GM18858 (cell line): ENCODE results near the gene CCL11.

Source experiments
- ATAC-seq: cut with Tn5 transposase; IDR thresholded peaks from one replicate; pipeline ENCODE4 v1.9.1; 2021; ENCODE audit not compliant: unreplicated experiment

The CCL11 gene

GRCh38 chr17:34285286-34285792, at the start of gene CCL11:
Gene CCL11, plus strand, starts transcription at chr17:34285742. Its CDS starts 67 bp downstream, at chr17:34285809.
- ATAC-seq, result no peak

DNA sequence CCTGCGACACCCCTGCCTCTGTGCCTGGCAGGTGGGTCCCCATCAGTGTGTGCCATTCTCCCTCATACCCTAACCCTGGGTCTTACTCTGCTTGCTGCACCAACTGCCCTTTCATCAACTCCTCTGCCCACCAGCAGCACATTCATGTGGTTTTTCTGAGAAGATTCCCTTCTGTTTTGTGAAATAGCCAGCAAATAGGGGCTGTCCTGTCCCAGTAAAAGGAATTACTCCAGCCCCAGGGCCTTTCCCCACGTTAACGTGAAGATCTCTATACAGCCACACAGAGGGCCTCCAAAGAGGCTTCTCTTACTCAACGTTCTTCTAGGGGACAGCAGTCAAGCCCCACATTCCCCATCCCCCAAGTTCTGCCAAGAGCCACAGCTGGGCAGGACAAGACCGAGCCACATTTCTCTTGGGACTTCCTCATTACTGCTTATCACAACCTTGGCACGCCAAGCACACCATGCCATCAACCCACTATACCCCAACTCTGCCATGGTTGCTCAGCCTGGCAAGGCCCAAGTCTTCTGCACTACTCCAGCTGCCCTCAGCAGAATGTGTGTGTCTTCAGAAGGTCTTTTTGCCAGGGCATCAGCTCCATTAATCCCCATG, 49.2 kb upstream of the CCL11 start:
- no peak for ATAC-seq

DNA sequence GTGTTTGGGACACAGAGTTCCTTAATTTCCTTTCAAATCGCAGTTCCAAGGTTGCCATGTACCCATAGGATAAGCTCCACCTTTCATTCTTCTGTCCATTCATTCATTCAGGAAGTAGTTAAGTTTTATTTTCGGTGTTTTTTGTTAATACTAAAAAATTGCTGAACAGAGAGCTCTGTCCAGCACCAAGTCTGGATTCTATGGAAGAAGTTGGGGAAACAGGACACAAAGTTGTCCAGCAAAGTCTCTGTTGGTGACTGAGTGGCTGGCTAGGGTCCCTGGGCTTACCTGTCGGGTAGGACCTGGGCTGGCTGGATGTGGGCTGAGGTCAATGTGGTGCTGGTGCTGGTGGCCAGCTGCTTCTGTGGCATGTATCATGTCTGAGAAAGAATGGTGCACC, 48.1 kb upstream of the CCL11 start:
- no peak for ATAC-seq

- ATAC-seq, result no peak
Observed at GRCh38 chr17:34241062-34241461, 44.5 kb upstream of the CCL11 start.

- no peak for ATAC-seq
Observed at GRCh38 chr17:34242587-34243363, 42.8 kb upstream of the CCL11 start.

GRCh38 chr17:34243364-34244320, 41.9 kb upstream of the CCL11 start:
- ATAC-seq, result no peak

- no peak for ATAC-seq
Observed at GRCh38 chr17:34245351-34245905, 40.1 kb upstream of the CCL11 start.

DNA sequence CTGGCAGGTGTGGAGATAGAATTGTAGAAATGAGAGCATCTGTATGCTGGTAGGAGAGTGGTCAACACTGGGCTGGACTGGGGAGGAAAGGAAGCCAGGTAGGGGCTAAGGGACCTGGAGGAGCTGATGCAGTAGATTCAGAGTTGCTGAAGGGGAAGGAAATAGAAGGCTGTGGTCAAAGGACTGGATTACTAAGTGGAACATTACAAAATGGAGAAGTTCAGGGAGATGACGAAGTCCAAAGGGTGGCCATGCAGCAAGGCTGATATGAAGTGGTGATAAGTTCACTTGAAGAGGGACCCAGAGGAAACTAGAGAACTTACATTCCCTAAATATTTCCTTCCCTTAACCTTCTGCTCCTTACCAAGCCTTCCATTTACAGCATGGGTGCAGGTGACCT, 39.1 kb upstream of the CCL11 start:
- no peak for ATAC-seq

GRCh38 chr17:34246881-34247280, 38.7 kb upstream of the CCL11 start:
- ATAC-seq, result no peak

DNA sequence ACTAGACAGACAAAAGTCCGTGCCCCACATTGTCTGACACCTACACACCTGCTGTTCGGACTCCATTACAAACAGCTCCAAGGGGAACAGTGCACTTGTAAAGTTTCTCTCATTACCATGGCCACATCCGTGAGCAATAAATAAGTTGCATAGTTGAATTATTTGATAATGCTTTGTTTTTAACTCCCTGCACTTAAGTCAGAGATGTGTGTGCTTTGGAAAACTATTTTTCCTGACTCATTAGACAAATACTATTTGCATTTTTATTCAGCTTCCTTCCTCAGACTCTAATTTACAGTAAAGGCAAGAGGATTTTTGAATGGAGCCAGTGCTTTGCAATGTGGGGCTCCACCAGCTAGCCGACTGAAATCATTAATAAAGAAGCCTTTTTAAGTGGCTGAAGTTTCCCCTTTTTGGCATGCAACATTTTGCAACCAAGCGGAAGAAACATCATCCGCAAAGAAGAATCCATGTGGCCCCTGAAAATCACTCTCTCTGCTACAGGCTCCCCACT, 37.0 kb upstream of the CCL11 start:
- ATAC-seq, result no peak

GRCh38 chr17:34249061-34249460, 36.5 kb upstream of the CCL11 start:
- no peak for ATAC-seq

GRCh38 chr17:34249478-34249877, 36.1 kb upstream of the CCL11 start:
- ATAC-seq, result no peak

DNA sequence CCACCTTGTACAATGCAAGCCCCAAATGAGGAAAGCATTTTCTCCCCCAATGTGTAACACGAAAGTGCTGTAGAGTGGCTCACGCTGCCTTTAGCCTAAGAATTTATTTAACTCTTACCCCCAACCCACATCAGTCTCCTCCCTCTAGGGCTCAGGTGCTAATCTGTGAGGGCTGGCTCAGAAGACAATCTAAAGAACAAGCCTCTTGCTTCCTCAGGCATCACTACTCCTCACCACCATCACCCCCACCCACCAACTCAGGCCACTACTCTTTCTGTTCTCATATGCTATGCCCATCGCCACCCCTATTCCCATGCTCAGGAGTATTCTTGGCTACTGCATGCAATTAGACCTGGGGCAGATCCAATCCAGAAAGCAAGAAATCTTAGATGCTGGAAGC, 34.4 kb upstream of the CCL11 start:
- no peak for ATAC-seq

- ATAC-seq, result no peak
Observed at GRCh38 chr17:34252095-34252443, 33.5 kb upstream of the CCL11 start.

GRCh38 chr17:34252444-34253138, 33.0 kb upstream of the CCL11 start:
- no peak for ATAC-seq

DNA sequence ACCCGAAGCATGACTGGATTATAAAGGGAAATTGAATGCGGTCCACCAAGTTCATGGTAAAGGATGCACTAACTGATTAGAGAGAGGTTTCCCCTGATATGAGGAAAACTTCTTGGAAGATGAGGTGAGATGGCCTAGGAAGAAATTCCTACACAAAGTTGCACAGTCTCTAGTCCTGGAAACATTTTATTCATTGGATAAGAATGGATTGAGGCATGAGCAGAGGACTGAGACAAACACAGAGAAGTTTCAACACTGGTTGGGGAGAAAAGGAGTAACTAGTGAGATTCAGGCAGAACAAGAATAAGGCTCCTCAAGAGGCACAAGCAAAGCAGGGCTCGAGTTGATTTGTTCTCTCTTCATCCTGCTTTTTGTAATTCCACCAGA, 32.4 kb upstream of the CCL11 start:
- ATAC-seq, result no peak

- ATAC-seq, result no peak
Observed at GRCh38 chr17:34254146-34254545, 31.4 kb upstream of the CCL11 start.

DNA sequence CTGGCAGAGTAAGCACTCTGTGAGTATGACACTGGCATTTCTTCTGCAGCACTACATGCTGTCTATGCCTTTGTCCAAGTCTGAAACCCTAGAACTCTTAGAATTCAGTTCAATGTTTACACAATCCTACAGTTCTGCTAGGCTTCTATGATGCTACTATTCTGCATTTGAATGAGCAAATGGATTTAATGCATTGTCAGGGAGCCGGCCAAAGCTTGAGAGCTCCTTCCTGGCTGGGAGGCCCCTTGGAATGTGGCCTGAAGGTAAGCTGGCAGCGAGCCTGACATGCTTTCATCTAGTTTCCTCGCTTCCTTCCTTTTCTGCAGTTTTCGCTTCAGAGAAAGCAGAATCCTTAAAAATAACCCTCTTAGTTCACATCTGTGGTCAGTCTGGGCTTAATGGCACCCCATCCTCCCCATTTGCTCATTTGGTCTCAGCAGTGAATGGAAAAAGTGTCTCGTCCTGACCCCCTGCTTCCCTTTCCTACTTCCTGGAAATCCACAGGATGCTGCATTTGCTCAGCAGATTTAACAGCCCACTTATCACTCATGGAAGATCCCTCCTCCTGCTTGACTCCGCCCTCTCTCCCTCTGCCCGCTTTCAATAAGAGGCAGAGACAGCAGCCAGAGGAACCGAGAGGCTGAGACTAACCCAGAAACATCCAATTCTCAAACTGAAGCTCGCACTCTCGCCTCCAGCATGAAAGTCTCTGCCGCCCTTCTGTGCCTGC, 30.7 kb upstream of the CCL11 start, which contains the start of gene CCL2:
Gene CCL2 (plus strand): TSS at position 635 of the 730 bp plus-strand sequence. CDS start 65 bp downstream, at position 700.
- no peak for ATAC-seq

GRCh38 chr17:34255381-34255732, 30.2 kb upstream of the CCL11 start:
- ATAC-seq, result no peak

- ATAC-seq, result no peak
Observed at GRCh38 chr17:34255841-34256240, 29.7 kb upstream of the CCL11 start.
